Stimulated activated CD4-positive, alpha-beta T cell treated with anti-CD3 and anti-CD28 coated beads, Interleukin-12 subunit alpha, Interleukin-12 subunit beta, amount 100 ng/mL, for 48 hours (primary cell): ENCODE measurements around the gene EMC6.
"Not testable (repeated sequence)": the region's sequence is repeated elsewhere in the genome, so short reads cannot be mapped to it uniquely, and the experiment has no call there.

Experiments
- DNase-seq, 3 donors: peaks; one replicate each; pipeline ENCODE4 v3.0.0-alpha.2; 2020; ENCODE audit warnings: low read depth in 2 of 3, low spot score in 1 of 3

The EMC6 gene

DNA sequence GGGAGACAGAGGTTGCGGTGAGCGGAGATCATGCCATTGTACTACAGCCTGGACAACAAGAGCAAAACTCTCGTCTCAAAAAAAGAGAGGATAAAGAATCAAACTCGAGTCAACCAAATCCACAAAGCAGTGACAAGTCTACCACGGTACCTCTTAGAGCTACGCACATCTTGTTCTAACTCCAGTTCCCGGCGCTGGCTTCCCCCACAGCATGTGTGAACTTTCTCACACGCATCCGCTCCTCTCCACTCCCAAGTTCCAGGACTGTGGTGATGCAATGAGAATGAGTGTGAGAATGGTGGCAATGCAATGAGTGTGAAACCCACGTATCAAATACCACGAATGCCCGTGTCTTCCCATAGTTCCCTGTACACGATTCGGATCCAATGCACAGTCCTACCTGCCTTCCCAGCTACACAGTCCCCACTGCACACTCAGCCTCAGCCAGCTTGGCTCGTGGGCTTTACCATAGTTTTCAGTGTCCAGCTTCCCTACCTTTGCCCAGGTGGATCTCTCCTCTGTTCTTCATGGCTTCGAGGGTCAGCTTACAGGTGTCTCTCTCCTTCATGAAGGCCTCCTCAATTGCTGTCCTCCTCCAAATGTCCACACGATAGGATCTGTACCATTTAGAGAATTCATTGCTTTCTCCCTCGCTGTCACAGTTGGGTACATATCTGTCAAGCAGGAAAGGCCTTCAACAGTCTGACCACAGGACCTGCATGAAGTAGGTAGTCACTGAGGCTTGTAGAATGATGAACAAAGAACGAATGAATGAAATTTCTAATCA is 36.5 kb downstream of the EMC6 start:
- DNase-seq, result no peak

- not testable (repeated sequence) for DNase-seq
Observed at GRCh38 chr17:3705718-3705984, 37.0 kb downstream of the EMC6 start.

DNA sequence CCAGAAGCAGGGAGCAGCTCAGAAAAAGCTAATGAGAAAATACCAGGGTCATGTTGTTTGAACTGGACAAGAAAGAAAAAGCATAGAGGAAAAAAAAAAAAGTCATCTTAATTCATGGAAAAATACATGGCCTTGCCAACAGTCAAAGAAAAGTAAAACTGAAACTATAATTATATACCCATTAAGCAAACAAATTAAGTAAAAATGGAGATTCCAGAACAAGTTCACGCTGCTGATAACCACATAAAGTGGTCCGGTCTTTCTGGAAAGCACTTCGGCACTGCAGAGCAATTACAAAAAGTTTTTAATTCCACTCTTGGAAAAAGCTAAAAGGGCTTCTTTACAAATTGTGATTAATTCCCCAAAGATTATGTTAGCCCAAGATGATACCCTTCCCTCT is 39.8 kb downstream of the EMC6 start:
- no peak for DNase-seq

GRCh38 chr17:3710951-3711383 is 42.4 kb downstream of the EMC6 start:
- peak; percentile 59 to 76 (median 71) for DNase-seq

GRCh38 chr17:3712811-3713463 is 44.3 kb downstream of the EMC6 start:
- DNase-seq, result peak in 2 of 3 donors; percentile 26 to 29

DNA sequence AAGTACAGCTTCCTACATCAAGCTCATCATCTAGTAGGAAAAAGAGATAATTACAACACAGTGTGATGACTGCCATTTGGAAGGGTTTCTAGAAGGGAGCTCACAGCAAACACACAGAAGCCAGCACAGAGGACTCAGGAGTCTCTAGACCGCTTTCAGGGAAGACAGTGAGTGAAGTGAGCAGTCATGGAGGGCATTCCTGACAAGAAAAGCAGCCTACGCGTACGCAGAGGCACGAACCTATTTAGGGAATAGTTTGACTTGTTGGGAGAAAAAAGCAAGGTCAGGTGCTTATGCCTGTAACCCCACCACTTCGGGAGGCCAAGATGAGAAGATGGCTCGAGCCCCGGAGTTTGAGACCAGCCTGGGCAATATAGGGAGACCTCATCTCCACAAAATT is 46.7 kb downstream of the EMC6 start:
- DNase-seq, result no peak

- DNase-seq, result no peak
Observed at GRCh38 chr17:3718201-3718600, 49.6 kb downstream of the EMC6 start.

- DNase-seq, result no peak
Observed at GRCh38 chr17:3719265-3719664, 50.7 kb downstream of the EMC6 start.
